ENCODE measurements around the gene SRSF6.

DNA sequence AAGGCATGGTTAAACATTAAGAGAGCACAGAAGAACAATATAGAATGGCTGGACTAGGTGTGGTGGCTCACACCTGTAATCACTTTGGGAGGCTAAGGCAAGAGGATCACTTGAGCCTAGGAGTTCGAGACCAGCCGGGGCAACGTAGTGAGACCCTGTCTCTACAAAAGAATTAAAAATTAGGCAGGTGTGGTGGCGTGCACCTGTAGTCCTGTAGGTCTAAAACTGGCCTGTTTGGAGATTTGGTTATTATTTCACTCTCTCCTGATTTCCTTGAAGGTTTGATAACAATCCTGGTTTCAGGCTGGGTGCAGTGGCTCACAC is 15.6 kb downstream of the SRSF6 start:
- TF ChIP-seq, protein P1, sequence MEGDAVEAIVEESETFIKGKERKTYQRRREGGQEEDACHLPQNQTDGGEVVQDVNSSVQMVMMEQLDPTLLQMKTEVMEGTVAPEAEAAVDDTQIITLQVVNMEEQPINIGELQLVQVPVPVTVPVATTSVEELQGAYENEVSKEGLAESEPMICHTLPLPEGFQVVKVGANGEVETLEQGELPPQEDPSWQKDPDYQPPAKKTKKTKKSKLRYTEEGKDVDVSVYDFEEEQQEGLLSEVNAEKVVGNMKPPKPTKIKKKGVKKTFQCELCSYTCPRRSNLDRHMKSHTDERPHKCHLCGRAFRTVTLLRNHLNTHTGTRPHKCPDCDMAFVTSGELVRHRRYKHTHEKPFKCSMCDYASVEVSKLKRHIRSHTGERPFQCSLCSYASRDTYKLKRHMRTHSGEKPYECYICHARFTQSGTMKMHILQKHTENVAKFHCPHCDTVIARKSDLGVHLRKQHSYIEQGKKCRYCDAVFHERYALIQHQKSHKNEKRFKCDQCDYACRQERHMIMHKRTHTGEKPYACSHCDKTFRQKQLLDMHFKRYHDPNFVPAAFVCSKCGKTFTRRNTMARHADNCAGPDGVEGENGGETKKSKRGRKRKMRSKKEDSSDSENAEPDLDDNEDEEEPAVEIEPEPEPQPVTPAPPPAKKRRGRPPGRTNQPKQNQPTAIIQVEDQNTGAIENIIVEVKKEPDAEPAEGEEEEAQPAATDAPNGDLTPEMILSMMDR (IDR thresholded peaks at IDR 0.05; ENCODE audit: low read depth, low read length, poor library complexity, severe bottlenecking) = no peak
- no peak for TF ChIP-seq EZH2phosphoT487 (IDR thresholded peaks at IDR 0.05; ENCODE audit: borderline replicate concordance, low read length)

All from DOHH2 (cell line).